HepG2 (cell line): ENCODE data around the gene ADAM22. TPM values are rescaled to one million over a fixed set of nuclear protein-coding genes. Genes with fewer than 3 reads are reported as not detected.

ENCODE experiments used
- HNRNPH1 ChIP-seq: fragments of 200-400 bp; formaldehyde crosslinking; optimal IDR thresholded peaks from 2 replicates; pipeline ENCODE3; 2017; ENCODE audit warnings: mild to moderate bottlenecking, low read depth, low read length
- KLF11 ChIP-seq: IDR thresholded peaks from 2 replicates; pipeline ENCODE4 v1.6.1; 2016; ENCODE audit warnings: missing compliant biosample characterization
- MED13 ChIP-seq: sonication (generic); formaldehyde crosslinking; IDR thresholded peaks from 2 replicates; pipeline ENCODE4 v1.5.0; 2020; ENCODE audit warnings: missing genetic modification reagents
- MTA3 ChIP-seq: sonication (generic); formaldehyde crosslinking; IDR thresholded peaks from 2 replicates; pipeline ENCODE4 v1.4.0; 2020; ENCODE audit warnings: missing genetic modification reagents
- NFE2 ChIP-seq: sonication (generic); formaldehyde crosslinking; IDR thresholded peaks from 2 replicates; pipeline ENCODE4 v1.4.0; 2020; ENCODE audit warnings: missing genetic modification reagents
- RAD21 ChIP-seq: fragments of 450-650 bp; formaldehyde crosslinking; IDR thresholded peaks from 2 replicates; pipeline ENCODE4 v1.5.0; 2020; ENCODE audit warnings: mild to moderate bottlenecking
- RBM22 ChIP-seq: fragments of 200-400 bp; formaldehyde crosslinking; optimal IDR thresholded peaks from 2 replicates; pipeline ENCODE3; 2017; ENCODE audit warnings: mild to moderate bottlenecking, low read length, moderate library complexity
- SALL1 ChIP-seq: sonication (generic); formaldehyde crosslinking; IDR thresholded peaks from 2 replicates; pipeline ENCODE4 v1.8.0; 2022; ENCODE audit warnings: mild to moderate bottlenecking, missing genetic modification reagents
- SNRNP70 ChIP-seq: fragments of 200-400 bp; formaldehyde crosslinking; IDR thresholded peaks from 2 replicates; pipeline ENCODE4 v1.6.1; 2017; ENCODE audit warnings: mild to moderate bottlenecking, low read depth, low read length, moderate library complexity
- SP140L ChIP-seq: sonication (generic); formaldehyde crosslinking; IDR thresholded peaks from 2 replicates; pipeline ENCODE4 v1.4.0; 2020; ENCODE audit warnings: missing genetic modification reagents, borderline replicate concordance
- TOE1 ChIP-seq: sonication (generic); formaldehyde crosslinking; IDR thresholded peaks from 2 replicates; pipeline ENCODE4 v1.4.0; 2020; ENCODE audit warnings: mild to moderate bottlenecking, missing genetic modification reagents
- ZFP37 ChIP-seq: sonication (generic); formaldehyde crosslinking; IDR thresholded peaks from 2 replicates; pipeline ENCODE4 v1.4.0; 2020; ENCODE audit warnings: missing genetic modification reagents, borderline replicate concordance
- ZNF207 ChIP-seq: fragments of 450-650 bp; IDR thresholded peaks from 2 replicates; pipeline ENCODE4 v1.6.1; 2016; ENCODE audit warnings: antibody characterized with exemption, borderline replicate concordance
- ZNF34 ChIP-seq: sonication (generic); formaldehyde crosslinking; IDR thresholded peaks from 2 replicates; pipeline ENCODE4 v1.4.0; 2020; ENCODE audit warnings: mild to moderate bottlenecking, missing genetic modification reagents, borderline replicate concordance
- ZNF766 ChIP-seq: sonication (generic); formaldehyde crosslinking; IDR thresholded peaks from 2 replicates; pipeline ENCODE4 v1.5.0; 2020; ENCODE audit warnings: missing genetic modification reagents, borderline replicate concordance
- ZNF775 ChIP-seq: sonication (generic); formaldehyde crosslinking; IDR thresholded peaks from 2 replicates; pipeline ENCODE4 v1.4.0; 2020; ENCODE audit warnings: missing genetic modification reagents, mild to moderate bottlenecking, moderate library complexity, borderline replicate concordance
- ZNF879 ChIP-seq: sonication (generic); formaldehyde crosslinking; IDR thresholded peaks from 2 replicates; pipeline ENCODE4 v1.8.1; 2023; ENCODE audit warnings: missing genetic modification reagents
- polyA plus RNA-seq, 8 experiments: library from polyadenylated mRNA; depleted of rRNA in 3 of 8; stranded (reverse) in 7 of 8; unstranded in 1 of 8; fragments of >200 nt; fragmentation: Illumina TruSeq in 4 of 8; extraction: Trizol in 4 of 8; gene quantifications; 2 replicates each; pipeline versions ENCODE4 v1.2.1 to v1.2.3, GENCODE V29; 2011 to 2016; ENCODE audit warnings: low read depth in 4 of 8, missing spikeins in 1 of 8, mixed read lengths in 1 of 8; ENCODE audit not compliant: insufficient read depth in 1 of 8
- total RNA-seq, 5 experiments: library from RNA; depleted of rRNA; stranded (reverse); fragments of >200 nt; fragmentation: Illumina TruSeq; extraction: Trizol; gene quantifications; 2 replicates each; pipeline ENCODE4 v1.2.3, GENCODE V29; 2016; ENCODE audit warnings: low read depth in 1 of 5
- TF ChIP-seq, protein P1 (sequence below): sonication (generic); formaldehyde crosslinking; IDR thresholded peaks from 2 replicates; pipeline ENCODE4 v1.9.0; 2021; ENCODE audit warnings: missing genetic modification reagents, borderline replicate concordance
- TF ChIP-seq, protein P2 (sequence below): sonication (generic); formaldehyde crosslinking; IDR thresholded peaks from 2 replicates; pipeline ENCODE4 v1.9.0; 2022; ENCODE audit warnings: missing genetic modification reagents, mild to moderate bottlenecking, borderline replicate concordance
- TF ChIP-seq, protein P3 (sequence below): sonication (generic); formaldehyde crosslinking; IDR thresholded peaks from 2 replicates; pipeline ENCODE4 v1.5.1; 2020; ENCODE audit warnings: mild to moderate bottlenecking, moderate library complexity, missing genetic modification reagents
- TF ChIP-seq, protein P4 (sequence below): sonication (generic); formaldehyde crosslinking; IDR thresholded peaks from 2 replicates; pipeline ENCODE4 v1.4.0; 2020; ENCODE audit warnings: missing genetic modification reagents

Gene ADAM22
- total and polyA plus RNA-seq, 2 of the 13 experiments (the other 11 are each of a cell fraction or from before 2014, with no cell fraction given): 1.9 to 6.7 TPM

DNA sequence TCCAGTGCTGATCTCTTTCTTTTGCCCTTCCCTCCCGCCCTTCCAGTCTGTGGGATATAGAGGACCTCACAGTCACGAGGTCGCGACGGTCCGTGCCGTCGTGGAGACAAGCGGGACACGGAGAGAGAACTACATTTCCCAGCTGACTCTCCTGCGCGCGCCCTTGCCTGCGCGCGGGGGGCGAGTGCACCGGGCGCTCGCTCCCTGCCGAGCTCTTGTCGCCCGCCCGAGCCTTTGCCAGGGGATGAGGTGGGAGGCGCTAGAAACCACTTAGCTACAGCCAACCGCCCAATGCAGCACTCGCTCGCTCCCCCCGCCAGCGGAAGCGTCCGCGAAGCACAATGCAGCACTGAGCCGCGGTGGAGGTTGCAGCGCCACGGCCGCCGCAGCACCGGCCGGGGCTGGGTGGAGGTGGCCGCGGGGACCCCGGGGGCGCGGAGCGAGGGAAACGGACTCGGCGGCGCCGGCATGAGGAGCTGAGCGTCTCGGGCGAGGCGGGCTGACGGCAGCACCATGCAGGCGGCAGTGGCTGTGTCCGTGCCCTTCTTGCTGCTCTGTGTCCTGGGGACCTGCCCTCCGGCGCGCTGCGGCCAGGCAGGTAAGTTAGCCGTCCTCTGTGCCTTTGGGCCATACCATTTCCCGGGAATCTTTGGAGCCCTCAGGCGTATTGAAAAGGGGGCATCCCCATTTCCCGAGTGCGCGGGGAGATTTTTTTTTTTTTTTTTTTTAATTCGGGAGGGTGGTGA, at the start of gene ADAM22 (continued):
- TF ChIP-seq, protein P1, sequence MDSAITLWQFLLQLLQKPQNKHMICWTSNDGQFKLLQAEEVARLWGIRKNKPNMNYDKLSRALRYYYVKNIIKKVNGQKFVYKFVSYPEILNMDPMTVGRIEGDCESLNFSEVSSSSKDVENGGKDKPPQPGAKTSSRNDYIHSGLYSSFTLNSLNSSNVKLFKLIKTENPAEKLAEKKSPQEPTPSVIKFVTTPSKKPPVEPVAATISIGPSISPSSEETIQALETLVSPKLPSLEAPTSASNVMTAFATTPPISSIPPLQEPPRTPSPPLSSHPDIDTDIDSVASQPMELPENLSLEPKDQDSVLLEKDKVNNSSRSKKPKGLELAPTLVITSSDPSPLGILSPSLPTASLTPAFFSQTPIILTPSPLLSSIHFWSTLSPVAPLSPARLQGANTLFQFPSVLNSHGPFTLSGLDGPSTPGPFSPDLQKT (CRISPR knock-in tag): no peak
- no peak for TF ChIP-seq ZFP37
- TF ChIP-seq RBM22: no peak
- TF ChIP-seq ZNF766 (CRISPR knock-in tag): no peak
- no peak for TF ChIP-seq ZNF34 (CRISPR knock-in tag)
- TF ChIP-seq, protein P2, sequence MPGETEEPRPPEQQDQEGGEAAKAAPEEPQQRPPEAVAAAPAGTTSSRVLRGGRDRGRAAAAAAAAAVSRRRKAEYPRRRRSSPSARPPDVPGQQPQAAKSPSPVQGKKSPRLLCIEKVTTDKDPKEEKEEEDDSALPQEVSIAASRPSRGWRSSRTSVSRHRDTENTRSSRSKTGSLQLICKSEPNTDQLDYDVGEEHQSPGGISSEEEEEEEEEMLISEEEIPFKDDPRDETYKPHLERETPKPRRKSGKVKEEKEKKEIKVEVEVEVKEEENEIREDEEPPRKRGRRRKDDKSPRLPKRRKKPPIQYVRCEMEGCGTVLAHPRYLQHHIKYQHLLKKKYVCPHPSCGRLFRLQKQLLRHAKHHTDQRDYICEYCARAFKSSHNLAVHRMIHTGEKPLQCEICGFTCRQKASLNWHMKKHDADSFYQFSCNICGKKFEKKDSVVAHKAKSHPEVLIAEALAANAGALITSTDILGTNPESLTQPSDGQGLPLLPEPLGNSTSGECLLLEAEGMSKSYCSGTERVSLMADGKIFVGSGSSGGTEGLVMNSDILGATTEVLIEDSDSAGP: peak; percentile 92; the same call in 1 of the 2 replicates
- TF ChIP-seq KLF11 (CRISPR knock-in tag): no peak
- TF ChIP-seq, protein P3, sequence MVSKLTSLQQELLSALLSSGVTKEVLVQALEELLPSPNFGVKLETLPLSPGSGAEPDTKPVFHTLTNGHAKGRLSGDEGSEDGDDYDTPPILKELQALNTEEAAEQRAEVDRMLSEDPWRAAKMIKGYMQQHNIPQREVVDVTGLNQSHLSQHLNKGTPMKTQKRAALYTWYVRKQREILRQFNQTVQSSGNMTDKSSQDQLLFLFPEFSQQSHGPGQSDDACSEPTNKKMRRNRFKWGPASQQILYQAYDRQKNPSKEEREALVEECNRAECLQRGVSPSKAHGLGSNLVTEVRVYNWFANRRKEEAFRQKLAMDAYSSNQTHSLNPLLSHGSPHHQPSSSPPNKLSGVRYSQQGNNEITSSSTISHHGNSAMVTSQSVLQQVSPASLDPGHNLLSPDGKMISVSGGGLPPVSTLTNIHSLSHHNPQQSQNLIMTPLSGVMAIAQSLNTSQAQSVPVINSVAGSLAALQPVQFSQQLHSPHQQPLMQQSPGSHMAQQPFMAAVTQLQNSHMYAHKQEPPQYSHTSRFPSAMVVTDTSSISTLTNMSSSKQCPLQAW (CRISPR knock-in tag): no peak; the same call in 1 of the 2 replicates
- TF ChIP-seq ZNF207: no peak
- TF ChIP-seq, protein P4, sequence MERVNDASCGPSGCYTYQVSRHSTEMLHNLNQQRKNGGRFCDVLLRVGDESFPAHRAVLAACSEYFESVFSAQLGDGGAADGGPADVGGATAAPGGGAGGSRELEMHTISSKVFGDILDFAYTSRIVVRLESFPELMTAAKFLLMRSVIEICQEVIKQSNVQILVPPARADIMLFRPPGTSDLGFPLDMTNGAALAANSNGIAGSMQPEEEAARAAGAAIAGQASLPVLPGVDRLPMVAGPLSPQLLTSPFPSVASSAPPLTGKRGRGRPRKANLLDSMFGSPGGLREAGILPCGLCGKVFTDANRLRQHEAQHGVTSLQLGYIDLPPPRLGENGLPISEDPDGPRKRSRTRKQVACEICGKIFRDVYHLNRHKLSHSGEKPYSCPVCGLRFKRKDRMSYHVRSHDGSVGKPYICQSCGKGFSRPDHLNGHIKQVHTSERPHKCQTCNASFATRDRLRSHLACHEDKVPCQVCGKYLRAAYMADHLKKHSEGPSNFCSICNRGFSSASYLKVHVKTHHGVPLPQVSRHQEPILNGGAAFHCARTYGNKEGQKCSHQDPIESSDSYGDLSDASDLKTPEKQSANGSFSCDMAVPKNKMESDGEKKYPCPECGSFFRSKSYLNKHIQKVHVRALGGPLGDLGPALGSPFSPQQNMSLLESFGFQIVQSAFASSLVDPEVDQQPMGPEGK (CRISPR knock-in tag): peak; percentile 81
- no peak for TF ChIP-seq HNRNPH1
- TF ChIP-seq TOE1 (CRISPR knock-in tag): no peak
- peak; percentile 90 for TF ChIP-seq SALL1 (CRISPR knock-in tag)
- peak; percentile 48 for TF ChIP-seq RAD21 (CRISPR knock-in tag)
- no peak for TF ChIP-seq SP140L (CRISPR knock-in tag)
- peak; percentile 69; the same call in 1 of the 2 replicates for TF ChIP-seq MED13 (CRISPR knock-in tag)
- no peak for TF ChIP-seq SNRNP70
- no peak for TF ChIP-seq ZNF775
- no peak for TF ChIP-seq ZNF879 (CRISPR knock-in tag)
- TF ChIP-seq NFE2 (CRISPR knock-in tag): no peak
- TF ChIP-seq MTA3 (CRISPR knock-in tag): no peak
